ENCODE results near the gene HID1.

DNA sequence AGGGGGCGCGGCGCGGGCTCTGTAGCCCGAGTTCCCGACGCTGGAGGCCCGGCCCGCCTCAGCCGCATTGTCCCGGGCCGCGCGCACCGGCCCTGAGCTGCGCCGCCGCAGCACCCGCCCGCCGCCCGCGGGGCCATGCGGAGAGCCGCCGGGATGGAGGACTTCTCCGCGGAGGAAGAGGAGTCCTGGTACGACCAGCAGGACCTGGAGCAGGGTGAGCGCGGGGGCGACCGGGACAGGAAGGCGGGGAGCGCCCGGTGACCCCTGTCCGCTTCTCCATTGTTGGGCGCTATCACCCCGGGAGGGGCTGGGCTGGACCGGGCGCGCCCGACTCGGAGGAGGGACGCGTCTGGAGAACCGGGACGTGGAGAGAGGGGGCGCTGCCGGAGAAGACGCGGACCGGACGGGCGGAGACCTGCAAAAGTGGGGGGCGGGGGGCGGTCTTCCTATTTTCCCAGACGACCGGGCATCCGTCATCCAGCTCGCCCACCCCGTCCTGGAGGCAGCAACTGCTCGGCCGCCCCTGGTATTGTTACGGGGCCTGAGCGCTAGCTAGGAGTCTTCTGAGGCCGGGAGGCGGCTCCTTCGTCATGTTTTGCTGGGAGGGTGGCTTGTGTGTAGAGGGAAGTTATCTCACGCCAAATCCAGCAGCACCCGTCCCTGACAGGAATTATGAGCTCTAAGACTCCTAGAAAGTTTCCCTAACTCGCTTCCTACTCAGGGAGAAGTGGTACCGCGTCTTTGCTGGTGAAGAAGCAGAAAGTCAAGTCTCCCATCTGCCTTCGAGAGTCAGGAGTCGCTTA is 15.6 kb upstream of the HID1 start:
- no peak for TF ChIP-seq GATA3 (IDR thresholded peaks at IDR 0.05; ENCODE audit: low read depth, low read length)
- TF ChIP-seq GATA2 (IDR thresholded peaks at IDR 0.05; ENCODE audit: low read depth, low read length) = no peak
